H1 (cell line): ENCODE results near the gene ATP11A.

ENCODE experiments used
- JUND ChIP-seq: IDR thresholded peaks from 2 replicates; pipeline ENCODE4 v1.6.1; 2011; ENCODE audit warnings: mild to moderate bottlenecking, improper control_type of control experiment, low read length
- POLR2A ChIP-seq, 2 experiments: IDR thresholded peaks; 1 replicate in 1 of 2; 2 replicates in 1 of 2; pipeline ENCODE4 v1.6.1; 2011; ENCODE audit warnings: low read depth in 2 of 2, low read length in 2 of 2, mild to moderate bottlenecking in 2 of 2; ENCODE audit errors: control extremely low read depth in 1 of 2
- POLR2AphosphoS5 ChIP-seq: IDR thresholded peaks from 2 replicates; pipeline ENCODE4 v1.6.1; 2011; ENCODE audit warnings: low read depth, low read length
- TF ChIP-seq, protein P1 (sequence below): IDR thresholded peaks from 2 replicates; pipeline ENCODE4 v1.6.1; 2012; ENCODE audit warnings: inconsistent platforms

DNA sequence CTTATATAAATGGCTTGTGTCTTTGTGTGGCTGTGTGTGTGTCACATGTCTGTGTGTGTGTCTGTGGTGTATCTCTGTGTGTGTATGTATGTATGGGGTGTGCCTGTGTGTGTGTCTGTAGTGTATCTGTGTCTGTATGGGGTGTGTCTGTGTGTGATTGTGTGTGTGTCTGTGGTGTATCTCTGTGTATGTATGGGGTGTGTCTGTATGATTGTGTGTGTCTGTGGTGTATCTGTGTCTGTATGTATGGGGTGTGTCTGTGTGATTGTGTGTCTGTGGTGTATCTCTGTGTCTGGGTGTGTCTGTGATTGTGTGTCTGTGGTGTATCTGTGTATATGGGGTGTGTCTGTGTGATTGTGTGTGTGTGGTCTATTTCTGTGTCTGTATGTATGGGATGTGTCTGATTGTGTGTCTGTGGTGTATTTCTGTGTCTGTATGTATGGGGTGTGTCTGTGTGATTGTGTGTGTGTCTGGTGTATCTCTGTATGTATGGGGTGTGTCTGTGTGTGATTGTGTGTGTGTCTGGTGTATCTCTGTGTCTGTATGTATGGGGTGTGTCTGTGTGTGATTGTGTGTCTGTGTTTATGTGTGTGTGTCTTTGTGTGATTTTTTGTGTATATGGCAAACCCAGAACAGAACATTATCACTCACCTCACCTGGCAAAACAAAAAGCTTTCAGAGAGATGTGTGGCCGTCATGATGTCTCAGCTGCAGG lies 223.0 kb downstream of the ATP11A start:
- TF ChIP-seq, protein P1, sequence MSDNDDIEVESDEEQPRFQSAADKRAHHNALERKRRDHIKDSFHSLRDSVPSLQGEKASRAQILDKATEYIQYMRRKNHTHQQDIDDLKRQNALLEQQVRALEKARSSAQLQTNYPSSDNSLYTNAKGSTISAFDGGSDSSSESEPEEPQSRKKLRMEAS, result no peak
- TF ChIP-seq JUND (no peak), POLR2AphosphoS5 (no peak), POLR2A (IDR thresholded peaks at IDR 0.05; ENCODE audit: control extremely low read depth in 1 of 2, low read depth in 2 of 2, low read length in 2 of 2) (no peak)
